Glutamatergic neuron (in vitro differentiated cells): ENCODE results near the gene CLMN. TPM values are rescaled to one million over a fixed set of nuclear protein-coding genes. Genes with fewer than 3 reads are reported as not detected.

Experiments used
- DNase-seq: peaks from one replicate; pipeline ENCODE4 v3.0.0; 2022
- H3K27ac Mint-ChIP-seq: one replicate; pipeline ENCODE4 v1.8.0; 2020; ENCODE audit warnings: mild to moderate bottlenecking, mixed read lengths, inconsistent platforms; ENCODE audit not compliant: unreplicated experiment
- H3K27me3 Mint-ChIP-seq: one replicate; pipeline ENCODE4 v1.8.0; 2020; ENCODE audit warnings: mild to moderate bottlenecking, moderate library complexity, mixed read lengths, inconsistent platforms; ENCODE audit not compliant: unreplicated experiment
- H3K36me3 Mint-ChIP-seq: one replicate; pipeline ENCODE4 v1.8.0; 2020; ENCODE audit warnings: mild to moderate bottlenecking, mixed read lengths, inconsistent platforms; ENCODE audit not compliant: unreplicated experiment
- H3K4me1 Mint-ChIP-seq: one replicate; pipeline ENCODE4 v1.8.0; 2020; ENCODE audit warnings: mild to moderate bottlenecking, low read depth, mixed read lengths, inconsistent platforms; ENCODE audit not compliant: unreplicated experiment
- H3K4me3 Mint-ChIP-seq: one replicate; pipeline ENCODE4 v1.8.0; 2020; ENCODE audit warnings: mild to moderate bottlenecking, mixed read lengths, inconsistent platforms; ENCODE audit not compliant: unreplicated experiment
- H3K9me3 Mint-ChIP-seq: one replicate; pipeline ENCODE4 v1.8.0; 2020; ENCODE audit warnings: mild to moderate bottlenecking, moderate library complexity, mixed read lengths, inconsistent platforms; ENCODE audit not compliant: unreplicated experiment
- CTCF ChIP-seq: fragments of 200-600 bp; sonication (generic); IDR thresholded peaks from one replicate; pipeline ENCODE4 v1.5.0; 2021; ENCODE audit not compliant: partially characterized antibody, unreplicated experiment
- total RNA-seq: library from RNA; stranded (reverse); fragmentation: NEBNext Ultra II Directional; extraction: Animal tissue kit (Norgen Biotek cat#: 25700); gene quantifications from one replicate; pipeline ENCODE4 v1.2.1, GENCODE V29; 2021; ENCODE audit not compliant: unreplicated experiment

The CLMN gene
- total RNA-seq, 1 donor from 2014 or later, result 17.6 TPM

DNA sequence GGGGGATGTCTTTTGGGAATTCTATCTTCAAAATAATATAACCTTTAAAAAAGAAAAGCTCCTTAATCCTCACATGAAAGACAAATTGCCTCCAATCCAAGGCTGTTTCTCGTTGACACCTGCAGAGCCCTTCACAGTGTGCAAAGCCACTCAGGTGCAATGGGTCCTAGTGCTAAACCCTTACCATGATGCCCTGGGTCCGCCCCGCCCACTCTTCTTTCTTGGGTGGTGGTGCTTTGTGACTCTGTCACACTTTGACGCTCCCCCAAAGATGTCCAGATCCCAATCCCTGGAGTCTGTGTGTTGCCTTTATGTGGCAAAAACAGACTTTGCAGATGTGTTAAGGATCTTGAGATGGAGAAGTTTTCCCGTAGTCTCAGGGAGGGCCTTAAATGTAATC lies 29.7 kb downstream of the CLMN start:
- H3K9me3 Mint-ChIP-seq, result peaks cover 3% of the 10 kb centered on the region
- peaks cover 7% of the 10 kb centered on the region for H3K27me3 Mint-ChIP-seq
- H3K27ac Mint-ChIP-seq, result no peak overlapping the region
- no peak overlapping the region for H3K4me3 Mint-ChIP-seq
- H3K4me1 Mint-ChIP-seq, result peaks cover 11% of the 10 kb centered on the region
- no peak for DNase-seq
- TF ChIP-seq CTCF, result no peak
- H3K36me3 Mint-ChIP-seq, result peaks cover 18% of the 10 kb centered on the region

GRCh38 chr14:95289323-95290010 lies 30.2 kb downstream of the CLMN start:
- Mint-ChIP-seq H3K9me3 (peaks cover 3% of the 10 kb centered on the region), H3K27me3 (peaks cover 7% of the 10 kb centered on the region), H3K36me3 (peaks cover 18% of the 10 kb centered on the region), H3K27ac (no peak overlapping the region), H3K4me1 (peaks cover 11% of the 10 kb centered on the region), H3K4me3 (no peak overlapping the region)
- no peak for TF ChIP-seq CTCF
- no peak for DNase-seq

DNA sequence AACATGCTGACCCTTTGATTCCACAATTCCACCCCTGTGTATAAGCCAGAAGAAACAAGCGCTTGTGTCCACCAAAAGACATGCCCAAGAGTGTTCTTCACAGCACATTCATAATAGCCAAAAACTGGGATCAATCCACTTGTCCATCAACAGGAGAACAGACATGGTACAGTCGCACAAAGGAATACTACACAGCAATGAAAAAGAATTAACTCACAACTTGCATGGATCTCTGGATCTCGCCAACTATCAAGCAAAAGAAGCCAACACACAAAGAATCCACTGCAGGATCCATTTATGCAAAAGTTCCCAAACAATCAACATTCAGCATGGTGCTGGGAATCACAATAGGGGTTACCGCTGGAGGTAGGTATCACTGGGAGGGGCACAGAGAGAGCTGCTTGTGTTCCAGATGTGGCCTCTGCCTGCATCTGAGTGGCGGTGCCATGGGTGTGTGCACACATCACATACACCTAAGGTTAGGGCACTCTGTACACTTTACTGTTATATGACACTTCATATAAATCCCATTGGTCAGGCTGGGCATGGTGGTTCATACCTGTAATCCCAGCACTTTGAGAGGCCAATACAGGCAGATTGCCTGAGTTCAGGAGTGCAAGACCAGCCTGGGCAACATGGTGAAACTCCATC lies 30.9 kb downstream of the CLMN start:
- H3K36me3 Mint-ChIP-seq, result peaks cover 18% of the 10 kb centered on the region
- H3K27me3 Mint-ChIP-seq, result peaks cover 4% of the 10 kb centered on the region
- TF ChIP-seq CTCF, result no peak
- H3K27ac Mint-ChIP-seq, result no peak overlapping the region
- H3K4me1 Mint-ChIP-seq, result peaks cover 11% of the 10 kb centered on the region
- no peak for DNase-seq
- no peak overlapping the region for H3K4me3 Mint-ChIP-seq
- peaks cover 1% of the 10 kb centered on the region for H3K9me3 Mint-ChIP-seq

GRCh38 chr14:95287176-95287754 lies 32.4 kb downstream of the CLMN start:
- Mint-ChIP-seq H3K27ac (no peak overlapping the region), H3K4me1 (peaks cover 4% of the 10 kb centered on the region), H3K27me3 (peaks cover 2% of the 10 kb centered on the region), H3K36me3 (peaks cover 18% of the 10 kb centered on the region), H3K9me3 (peaks cover 1% of the 10 kb centered on the region), H3K4me3 (no peak overlapping the region)
- no peak for DNase-seq
- no peak for TF ChIP-seq CTCF

GRCh38 chr14:95286645-95287044 lies 33.1 kb downstream of the CLMN start:
- Mint-ChIP-seq H3K27ac (no peak overlapping the region), H3K4me3 (no peak overlapping the region), H3K9me3 (peaks cover 1% of the 10 kb centered on the region), H3K36me3 (peaks cover 18% of the 10 kb centered on the region), H3K4me1 (no peaks in the 10 kb centered on the region), H3K27me3 (peaks cover 2% of the 10 kb centered on the region)
- no peak for DNase-seq
- TF ChIP-seq CTCF, result no peak
